ENCODE data around the gene AHI1.
"Not testable (repeated sequence)": the region's sequence is repeated elsewhere in the genome, so short reads cannot be mapped to it uniquely, and the experiment has no call there.

The AHI1 gene

DNA sequence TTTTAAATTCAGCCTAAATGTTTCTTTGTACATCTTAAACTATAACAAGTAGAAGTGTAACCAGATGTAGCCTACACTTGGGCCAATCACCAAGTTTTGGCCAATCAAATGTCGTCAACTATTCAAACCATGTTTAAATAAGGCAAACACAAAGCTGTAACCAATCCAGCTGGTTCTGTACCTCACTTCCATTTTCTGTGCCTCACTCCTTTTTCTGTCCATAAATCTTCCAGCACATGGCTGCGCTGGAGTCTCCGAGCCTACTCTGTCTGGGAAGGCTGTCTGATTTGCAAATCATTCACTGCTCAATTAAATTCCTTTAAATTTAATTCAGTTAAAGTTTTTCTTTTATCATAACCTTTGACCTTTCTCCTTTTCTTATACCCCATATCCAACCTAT lies 7.7 kb upstream of the AHI1 start:
- DNase-seq: no peak

DNA sequence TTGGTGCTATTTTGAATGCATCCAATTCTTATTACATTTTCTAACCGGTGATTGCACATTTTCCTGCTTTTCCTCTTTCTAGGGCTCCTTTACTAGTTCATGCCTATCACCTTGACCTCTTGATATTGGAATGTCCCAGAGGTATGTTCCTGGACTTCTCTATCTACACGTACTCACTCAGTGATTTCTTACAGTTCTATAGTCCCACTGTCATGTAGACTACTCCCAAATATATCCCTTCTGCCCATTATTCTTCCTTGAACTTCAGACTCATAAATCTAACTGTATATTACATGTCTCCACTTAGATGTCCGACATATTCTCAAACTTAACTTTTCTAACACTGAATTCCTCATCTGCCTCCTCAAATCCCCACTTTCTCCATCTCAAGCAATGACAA lies 7.2 kb upstream of the AHI1 start:
- no peak for DNase-seq

GRCh38 chr6:135503703-135504475 lies 6.3 kb upstream of the AHI1 start:
- DNase-seq: no peak

GRCh38 chr6:135499441-135500340 lies 2.2 kb upstream of the AHI1 start:
- no peak for DNase-seq

GRCh38 chr6:135498185-135498841 lies 773 bp upstream of the AHI1 start:
- peak; percentile 17 for DNase-seq

GRCh38 chr6:135496800-135497411 lies 634 bp downstream of the AHI1 start:
- DNase-seq: no peak

DNA sequence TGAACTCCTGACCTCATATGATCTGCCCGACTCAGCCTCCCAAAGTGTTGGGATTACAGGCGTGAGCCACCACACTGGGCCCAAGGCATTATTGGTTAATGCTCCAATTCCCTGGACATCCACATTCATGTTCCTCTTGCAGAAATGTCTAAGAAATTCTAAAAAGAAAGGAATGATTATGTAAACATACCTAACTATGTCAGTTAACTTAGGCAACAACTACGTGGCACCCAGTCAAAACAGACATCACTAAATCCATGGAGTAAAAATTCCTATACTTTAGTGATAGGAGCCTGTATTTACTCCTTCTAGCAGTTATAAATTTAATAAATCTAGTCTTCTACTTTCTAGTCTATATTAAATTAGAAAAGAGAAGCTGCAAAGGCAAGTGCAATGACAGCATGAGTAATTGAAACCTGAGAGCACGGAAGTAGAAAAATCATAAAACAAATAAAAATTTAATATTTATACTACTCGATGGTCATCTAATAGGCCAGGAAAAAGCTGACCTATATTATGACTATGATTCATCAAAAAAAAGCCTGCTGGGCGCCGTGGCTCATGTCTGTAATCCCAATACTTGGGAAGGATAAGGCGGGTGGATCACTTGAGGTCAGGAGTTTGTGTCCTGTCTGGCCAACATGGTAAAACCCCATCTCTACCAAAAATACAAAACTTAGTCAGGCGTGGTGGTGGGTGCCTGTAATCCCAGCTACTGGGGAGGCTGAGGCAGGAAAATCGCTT lies 4.2 kb downstream of the AHI1 start:
- no peak for DNase-seq

- no peak for DNase-seq
Observed at GRCh38 chr6:135490381-135490780, 7.2 kb downstream of the AHI1 start.

DNA sequence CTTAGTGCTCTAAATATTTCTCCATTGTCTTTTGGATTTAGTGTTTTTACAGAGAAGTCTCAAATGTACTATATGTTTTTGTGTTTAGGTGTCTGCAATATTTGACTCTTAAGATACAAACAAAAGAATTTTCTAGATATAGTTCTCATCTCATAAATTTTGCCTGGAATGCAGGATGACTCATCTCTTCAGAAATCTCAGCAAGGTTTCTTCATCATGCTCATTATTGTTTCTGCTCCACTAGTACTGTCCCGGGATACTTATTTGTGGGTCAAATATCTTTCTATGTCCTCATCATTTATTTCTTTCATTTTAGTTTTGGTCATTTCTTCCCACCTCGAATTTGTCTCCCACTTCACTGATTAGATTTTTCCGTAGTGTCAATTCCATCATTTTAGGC lies 9.5 kb downstream of the AHI1 start:
- DNase-seq: no peak

DNA sequence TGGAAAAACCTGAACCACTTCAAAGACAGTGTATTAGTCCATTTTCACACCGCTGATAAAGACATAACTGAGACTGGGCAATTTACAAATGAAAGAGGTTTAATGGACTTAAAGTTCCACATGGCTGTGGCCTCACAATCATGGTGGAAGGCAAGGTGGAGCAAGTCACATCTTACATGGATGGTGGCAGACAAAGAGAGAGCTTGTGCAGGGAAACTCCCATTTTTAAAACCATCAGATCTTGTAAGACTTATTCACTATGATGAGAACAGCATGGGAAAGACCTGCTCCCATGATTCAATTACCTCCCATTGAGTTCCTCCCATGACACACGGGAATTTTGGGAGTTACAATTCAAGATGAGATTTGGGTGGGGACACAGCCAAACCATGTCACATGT lies 13.6 kb downstream of the AHI1 start:
- DNase-seq: not testable (repeated sequence)

DNA sequence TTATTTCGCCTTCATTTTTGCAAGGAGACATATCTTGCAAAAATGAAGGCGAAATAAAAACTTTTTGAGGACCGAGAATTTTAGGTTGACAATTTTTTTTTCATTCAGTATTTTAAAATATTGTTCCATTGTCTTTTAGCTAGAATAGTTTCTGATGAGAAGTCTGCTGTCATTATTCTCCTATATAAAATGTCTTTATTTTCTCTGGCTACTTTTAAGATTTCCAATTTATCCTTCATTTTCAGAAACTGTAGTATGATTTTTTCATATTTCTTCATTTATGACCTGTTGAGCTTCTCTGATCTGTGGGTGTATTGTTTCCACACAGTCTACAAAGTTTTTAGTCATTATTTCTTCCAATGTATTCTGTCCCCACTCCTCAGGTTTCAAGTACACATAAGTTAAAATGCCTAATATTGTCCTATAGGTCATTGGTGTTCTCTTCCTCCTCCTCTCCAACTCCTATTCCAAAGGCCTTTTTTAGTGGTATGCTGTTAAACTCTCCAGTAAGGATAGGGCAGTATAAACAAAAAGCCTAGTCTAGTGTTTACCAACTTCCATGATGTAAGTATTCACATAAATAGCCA lies 15.7 kb downstream of the AHI1 start:
- no peak for DNase-seq

DNA sequence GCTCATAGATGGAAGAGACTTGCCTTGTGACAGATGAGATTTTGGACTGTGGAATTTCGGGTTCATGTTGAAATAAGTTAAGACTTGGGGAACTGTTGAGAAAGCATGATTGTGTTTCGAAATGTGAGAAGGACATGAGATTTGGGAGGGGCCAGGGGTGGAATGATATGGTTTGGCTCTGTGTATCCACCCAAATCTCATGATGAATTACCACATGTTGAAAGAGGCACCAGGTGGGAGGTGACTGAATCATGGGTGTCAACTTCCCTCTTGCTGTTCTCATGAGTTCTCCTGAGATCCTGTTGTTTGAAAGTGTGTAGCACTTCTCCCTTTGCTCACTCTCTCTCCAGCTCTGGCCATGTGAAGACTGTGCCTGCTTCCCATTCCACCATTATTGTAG lies 17.9 kb downstream of the AHI1 start:
- DNase-seq: no peak

- no peak for DNase-seq
Observed at GRCh38 chr6:135478626-135479025, 18.9 kb downstream of the AHI1 start.

DNA sequence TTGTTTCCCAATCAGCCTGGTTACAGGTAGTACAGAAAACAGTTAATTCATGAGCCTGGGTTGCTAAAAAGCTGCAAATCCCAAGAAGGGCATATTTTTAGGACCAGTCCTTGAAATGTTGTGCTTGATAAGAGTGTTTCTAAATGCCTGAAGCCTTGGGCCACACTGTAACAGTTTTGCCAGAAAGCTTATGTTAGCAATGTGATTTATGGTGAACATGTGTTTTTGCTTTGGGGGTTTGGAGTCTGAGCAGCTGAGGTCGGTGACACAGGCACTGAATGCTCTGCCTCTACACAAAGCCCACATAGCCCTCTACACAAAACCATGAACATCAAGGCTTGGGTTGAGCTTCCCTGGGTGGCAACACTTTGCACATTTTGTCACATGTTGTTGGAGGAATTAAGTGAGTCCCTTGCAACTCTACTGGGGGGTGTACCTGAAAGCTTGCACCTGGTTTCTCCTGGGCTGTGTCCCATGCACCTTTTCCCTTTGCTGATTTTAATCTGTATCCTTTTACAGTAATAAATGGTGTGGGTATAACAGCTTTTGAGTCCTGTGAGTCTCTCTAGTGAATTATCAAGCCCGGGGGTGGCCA lies 22.2 kb downstream of the AHI1 start:
- no peak for DNase-seq

GRCh38 chr6:135474362-135474761 lies 23.2 kb downstream of the AHI1 start:
- DNase-seq: no peak

- DNase-seq: no peak
Observed at GRCh38 chr6:135465903-135466302, 31.6 kb downstream of the AHI1 start.

- DNase-seq: no peak
Observed at GRCh38 chr6:135465307-135465706, 32.2 kb downstream of the AHI1 start.

GRCh38 chr6:135464634-135465033 lies 32.9 kb downstream of the AHI1 start:
- no peak for DNase-seq

DNA sequence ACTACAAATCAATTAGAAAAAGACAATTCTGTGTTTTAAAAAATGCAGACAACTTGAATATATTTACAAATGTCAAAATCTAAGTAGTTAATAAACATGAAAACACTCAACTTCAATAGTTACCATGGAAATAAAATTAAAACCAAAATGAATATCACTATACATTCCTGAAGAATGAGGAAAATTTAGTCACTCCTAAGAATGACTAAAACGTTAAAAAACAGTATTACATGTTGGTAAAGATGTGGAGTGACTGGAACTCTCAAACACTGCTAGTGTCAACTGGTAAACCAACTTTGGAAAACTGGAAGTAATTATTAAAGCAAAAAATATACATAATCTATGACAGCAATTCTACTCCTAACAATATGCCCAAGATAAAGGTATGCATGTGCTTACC lies 36.3 kb downstream of the AHI1 start:
- DNase-seq: no peak

GRCh38 chr6:135458051-135458450 lies 39.5 kb downstream of the AHI1 start:
- no peak for DNase-seq

GRCh38 chr6:135451617-135452190 lies 45.8 kb downstream of the AHI1 start:
- DNase-seq: no peak

Data from GOT3 (cell line).